NT2/D1 (cell line): ENCODE results near the gene CAPN9.

Experiments
- DNase-seq: peaks from one replicate; pipeline ENCODE4 v3.0.0-alpha.2; 2011; ENCODE audit warnings: low read depth, low spot score
- H3K27me3 ChIP-seq: 2 replicates; pipeline ENCODE4 v1.6.0; 2011; ENCODE audit warnings: mild to moderate bottlenecking; ENCODE audit not compliant: insufficient read length, insufficient read depth
- H3K36me3 ChIP-seq: 2 replicates; pipeline ENCODE4 v1.6.1; 2011; ENCODE audit warnings: mild to moderate bottlenecking, low read length, mixed read lengths; ENCODE audit not compliant: insufficient read depth, insufficient read length
- H3K4me1 ChIP-seq: 2 replicates; pipeline ENCODE4 v1.5.1; 2011; ENCODE audit not compliant: insufficient read depth, insufficient read length
- H3K4me3 ChIP-seq: 2 replicates; pipeline ENCODE4 v1.5.1; 2011; ENCODE audit warnings: low read depth; ENCODE audit not compliant: insufficient read length
- H3K9ac ChIP-seq: 2 replicates; pipeline ENCODE4 v1.6.0; 2011; ENCODE audit warnings: low read depth; ENCODE audit not compliant: insufficient read length
- H3K9me3 ChIP-seq: 2 replicates; pipeline ENCODE4 v1.5.1; 2011; ENCODE audit warnings: mild to moderate bottlenecking, low read length; ENCODE audit not compliant: insufficient read depth
- SUZ12 ChIP-seq: IDR thresholded peaks from 2 replicates; pipeline ENCODE4 v1.6.1; 2011; ENCODE audit not compliant: insufficient read length, insufficient read depth; ENCODE audit errors: extremely low read depth
- YY1 ChIP-seq: IDR thresholded peaks from 2 replicates; pipeline ENCODE4 v1.6.1; 2011; ENCODE audit not compliant: insufficient read length, insufficient read depth
- ZNF274 ChIP-seq: IDR thresholded peaks from 2 replicates; pipeline ENCODE4 v1.6.1; 2011; ENCODE audit warnings: mild to moderate bottlenecking, low read depth, low read length

Gene CAPN9

DNA sequence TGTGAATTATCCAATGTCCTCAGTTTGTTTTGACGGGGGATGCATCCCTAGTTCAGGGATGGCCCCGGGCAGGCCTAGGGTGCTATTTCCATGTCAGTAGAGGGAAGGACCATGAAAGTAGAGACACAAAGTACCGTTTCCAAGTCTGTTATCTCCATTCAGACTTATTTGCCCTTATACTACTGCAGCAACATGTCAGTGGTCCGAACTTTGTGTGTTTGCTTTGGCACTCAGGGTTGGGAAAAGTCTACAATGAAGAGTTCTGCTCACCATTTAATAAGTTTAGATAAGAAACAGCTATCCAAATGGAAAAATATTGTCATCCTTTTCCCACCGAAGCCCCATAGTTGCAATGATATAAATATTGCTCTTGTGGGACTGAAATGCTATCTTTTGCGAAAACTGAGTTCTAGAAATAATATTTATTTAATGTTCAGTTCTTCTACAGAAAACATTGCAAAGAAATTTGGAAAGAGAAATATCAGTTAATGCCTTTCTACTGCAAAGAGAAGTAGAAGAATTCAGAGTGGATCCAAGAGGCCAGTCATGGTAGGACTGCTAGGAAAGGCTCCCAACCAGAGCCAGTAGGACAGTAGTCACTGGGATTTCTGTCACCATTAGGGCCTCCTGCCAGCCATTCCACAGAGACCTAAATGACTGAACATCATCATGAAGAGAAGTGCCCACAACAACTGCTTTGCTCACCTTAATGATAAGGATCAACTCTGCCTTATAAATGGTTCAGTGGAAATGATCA lies 21.8 kb upstream of the CAPN9 start:
- no peak for DNase-seq
- Histone ChIP-seq H3K4me3 (no peak overlapping the region), H3K9ac (no peak overlapping the region), H3K4me1 (no peaks in the 10 kb centered on the region), H3K9me3 (peaks cover 34% of the 10 kb centered on the region), H3K27me3 (no peaks in the 10 kb centered on the region), H3K36me3 (no peaks in the 10 kb centered on the region)
- no peak for TF ChIP-seq SUZ12
- TF ChIP-seq YY1 = no peak
- TF ChIP-seq ZNF274 = no peak

GRCh38 chr1:230728710-230729392 lies 18.3 kb upstream of the CAPN9 start:
- no peak for TF ChIP-seq ZNF274
- no peak for TF ChIP-seq YY1
- no peak for TF ChIP-seq SUZ12
- Histone ChIP-seq H3K4me1 (no peaks in the 10 kb centered on the region), H3K4me3 (no peak overlapping the region), H3K9ac (no peak overlapping the region), H3K9me3 (peaks cover 11% of the 10 kb centered on the region), H3K36me3 (no peaks in the 10 kb centered on the region), H3K27me3 (no peaks in the 10 kb centered on the region)
- DNase-seq = no peak

GRCh38 chr1:230730977-230731376 lies 16.2 kb upstream of the CAPN9 start:
- Histone ChIP-seq H3K4me1 (no peaks in the 10 kb centered on the region), H3K36me3 (no peaks in the 10 kb centered on the region), H3K27me3 (no peaks in the 10 kb centered on the region), H3K9ac (no peak overlapping the region), H3K4me3 (no peak overlapping the region), H3K9me3 (peaks cover 9% of the 10 kb centered on the region)
- no peak for DNase-seq
- TF ChIP-seq YY1 = no peak
- no peak for TF ChIP-seq ZNF274
- no peak for TF ChIP-seq SUZ12

GRCh38 chr1:230735447-230735846 lies 11.7 kb upstream of the CAPN9 start:
- no peak for DNase-seq
- no peak for TF ChIP-seq YY1
- no peak for TF ChIP-seq SUZ12
- no peak for TF ChIP-seq ZNF274
- Histone ChIP-seq H3K9ac (no peak overlapping the region), H3K9me3 (peaks cover 8% of the 10 kb centered on the region; the same call in 1 of the 2 replicates), H3K4me3 (no peak overlapping the region), H3K36me3 (no peaks in the 10 kb centered on the region), H3K27me3 (no peaks in the 10 kb centered on the region), H3K4me1 (no peaks in the 10 kb centered on the region)

GRCh38 chr1:230737622-230738262 lies 9.4 kb upstream of the CAPN9 start:
- Histone ChIP-seq H3K9me3 (peaks cover 8% of the 10 kb centered on the region; the same call in 1 of the 2 replicates), H3K27me3 (no peaks in the 10 kb centered on the region), H3K4me3 (no peak overlapping the region), H3K36me3 (no peaks in the 10 kb centered on the region), H3K9ac (no peak overlapping the region), H3K4me1 (no peaks in the 10 kb centered on the region)
- no peak for DNase-seq
- TF ChIP-seq ZNF274 (no peak), YY1 (no peak), SUZ12 (no peak)

DNA sequence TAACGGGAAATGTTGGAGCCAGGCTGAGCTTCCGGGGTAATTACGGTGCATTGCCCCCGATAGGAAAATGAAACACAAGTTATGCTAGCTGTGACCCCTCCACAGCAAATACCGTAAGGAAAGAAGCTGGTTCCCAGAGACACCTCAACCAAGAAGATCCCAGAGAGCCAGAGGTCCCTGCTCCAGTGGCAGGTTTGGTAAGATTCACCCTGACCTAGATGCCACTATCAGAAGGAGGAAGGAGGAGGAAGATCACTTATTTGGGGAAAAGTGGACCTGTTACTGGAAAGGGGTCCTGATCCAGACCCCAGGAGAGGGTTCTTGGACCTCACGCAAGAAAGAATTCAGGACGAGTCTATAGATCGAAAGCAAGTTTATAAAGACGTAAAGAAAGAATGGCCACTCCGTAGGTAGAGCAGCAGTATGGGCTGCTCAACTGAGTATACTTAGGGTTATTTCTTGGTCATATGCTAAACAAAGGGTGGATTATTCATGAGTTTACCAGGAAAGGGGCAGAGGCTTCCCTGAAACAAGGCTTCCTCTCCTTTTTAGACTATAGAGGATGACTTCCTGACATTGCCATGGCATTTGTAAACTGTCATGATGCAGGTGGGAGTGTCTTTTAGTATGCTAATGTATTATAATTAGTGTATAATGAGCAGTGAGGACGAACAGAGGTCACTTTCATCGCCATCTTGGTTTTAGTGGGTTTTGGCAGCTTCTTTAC lies 7.5 kb upstream of the CAPN9 start:
- DNase-seq = no peak
- H3K4me1 ChIP-seq = no peaks in the 10 kb centered on the region
- TF ChIP-seq ZNF274 (no peak), YY1 (no peak), SUZ12 (no peak)

GRCh38 chr1:230743899-230744298 lies 3.3 kb upstream of the CAPN9 start:
- Histone ChIP-seq H3K9me3 (no peaks in the 10 kb centered on the region), H3K4me1 (no peaks in the 10 kb centered on the region), H3K4me3 (no peak overlapping the region), H3K9ac (no peak overlapping the region), H3K36me3 (no peaks in the 10 kb centered on the region), H3K27me3 (no peaks in the 10 kb centered on the region)
- TF ChIP-seq ZNF274 (no peak), YY1 (no peak), SUZ12 (no peak)
- no peak for DNase-seq

More for the DNA sequence above, 7.5 kb upstream of the CAPN9 start:
- Histone ChIP-seq H3K36me3 (no peaks in the 10 kb centered on the region), H3K27me3 (no peaks in the 10 kb centered on the region), H3K4me3 (no peak overlapping the region), H3K9ac (no peak overlapping the region), H3K9me3 (peaks cover 8% of the 10 kb centered on the region; the same call in 1 of the 2 replicates)
